Activated CD4-positive, alpha-beta T cell treated with anti-CD3 and anti-CD28 coated beads for 24 hours (primary cell): Measurements from ENCODE around the gene CDH4.
A peak's percentile ranks its signal among the peaks of the same experiment; 100 is the strongest.

Source experiments
- DNase-seq, 2 donors: peaks; one replicate each; pipeline ENCODE4 v3.0.0-alpha.2; 2020; ENCODE audit warnings: low read depth in 2 of 2

The CDH4 gene

GRCh38 chr20:61889659-61890058 is 637.6 kb downstream of the CDH4 start:
- no peak for DNase-seq

GRCh38 chr20:61890210-61890609 is 638.1 kb downstream of the CDH4 start:
- no peak for DNase-seq

GRCh38 chr20:61891476-61891875 is 639.4 kb downstream of the CDH4 start:
- no peak for DNase-seq

- DNase-seq: no peak
Observed at GRCh38 chr20:61891916-61892649, 640.0 kb downstream of the CDH4 start.

GRCh38 chr20:61895016-61895415 is 643.0 kb downstream of the CDH4 start:
- DNase-seq: no peak

GRCh38 chr20:61895686-61896057 is 643.6 kb downstream of the CDH4 start:
- no peak for DNase-seq

- DNase-seq: peak; percentile 7 to 8
Observed at GRCh38 chr20:61896058-61896961, 644.2 kb downstream of the CDH4 start.

- no peak for DNase-seq
Observed at GRCh38 chr20:61897401-61898295, 645.6 kb downstream of the CDH4 start.

GRCh38 chr20:61898405-61898804 is 646.3 kb downstream of the CDH4 start:
- DNase-seq: no peak

GRCh38 chr20:61900011-61900944 is 648.2 kb downstream of the CDH4 start:
- DNase-seq: no peak

- DNase-seq: no peak
Observed at GRCh38 chr20:61900945-61901293, 648.9 kb downstream of the CDH4 start.

- no peak for DNase-seq
Observed at GRCh38 chr20:61901392-61902220, 649.5 kb downstream of the CDH4 start.

GRCh38 chr20:61902221-61902869 is 650.3 kb downstream of the CDH4 start:
- no peak for DNase-seq

GRCh38 chr20:61903575-61904340 is 651.7 kb downstream of the CDH4 start:
- no peak for DNase-seq

- DNase-seq: no peak
Observed at GRCh38 chr20:61904456-61904855, 652.4 kb downstream of the CDH4 start.

- DNase-seq: no peak
Observed at GRCh38 chr20:61905781-61906523, 653.9 kb downstream of the CDH4 start.

GRCh38 chr20:61907081-61907891 is 655.2 kb downstream of the CDH4 start:
- DNase-seq: no peak
